ACHN (cell line): ENCODE measurements around the gene MECR.

ENCODE experiments used
- DNase-seq: peaks from one replicate; pipeline ENCODE4 v3.0.0-alpha.2; 2015
- in situ Hi-C: cut with HindIII; loops from 2 replicates; pipeline ENCODE4 v1.10.0; 2017; ENCODE audit warnings: low sequenced_read_pairs, low pct_ligation_motif_present, low pct_unique_long_range_greater_than_20kb

Gene MECR

GRCh38 chr1:29186252-29186651 lies 44.5 kb downstream of the MECR start:
- in situ Hi-C loops: no loop called here
- DNase-seq: no peak

- in situ Hi-C loops: no loop called here
- DNase-seq: no peak
Observed at GRCh38 chr1:29183287-29183686, 47.4 kb downstream of the MECR start.

GRCh38 chr1:29181413-29182225 lies 49.1 kb downstream of the MECR start, which contains the start of gene SRSF4:
SRSF4 (minus strand) TSS chr1:29181900; CDS start chr1:29181752, 148 bp downstream.
- in situ Hi-C loops: no loop called here
- peak; percentile 95 for DNase-seq

GRCh38 chr1:29180497-29181412 lies 50.0 kb downstream of the MECR start:
- no peak for DNase-seq
- in situ Hi-C loops: no loop called here

- no peak for DNase-seq
- in situ Hi-C loops: no loop called here
Observed at GRCh38 chr1:29179641-29180184, 51.0 kb downstream of the MECR start.

GRCh38 chr1:29177022-29177705 lies 53.6 kb downstream of the MECR start:
- in situ Hi-C loops: no loop called here
- no peak for DNase-seq

GRCh38 chr1:29176576-29176975 lies 54.2 kb downstream of the MECR start:
- in situ Hi-C loops: no loop called here
- DNase-seq: no peak

GRCh38 chr1:29172415-29172939 lies 58.3 kb downstream of the MECR start:
- in situ Hi-C loops: no loop called here
- no peak for DNase-seq

GRCh38 chr1:29171521-29171920 lies 59.2 kb downstream of the MECR start:
- no peak for DNase-seq
- in situ Hi-C loops: no loop called here

- in situ Hi-C loops: no loop called here
- no peak for DNase-seq
Observed at GRCh38 chr1:29171089-29171488, 59.6 kb downstream of the MECR start.

GRCh38 chr1:29169976-29170375 lies 60.8 kb downstream of the MECR start:
- no peak for DNase-seq
- in situ Hi-C loops: no loop called here

- no peak for DNase-seq
- in situ Hi-C loops: no loop called here
Observed at GRCh38 chr1:29167904-29168303, 62.8 kb downstream of the MECR start.

GRCh38 chr1:29166291-29166878 lies 64.3 kb downstream of the MECR start:
- DNase-seq: no peak

GRCh38 chr1:29164588-29164987 lies 66.1 kb downstream of the MECR start:
- DNase-seq: no peak
- in situ Hi-C loops: no loop called here

More at GRCh38 chr1:29166291-29166878, 64.3 kb downstream of the MECR start:
- in situ Hi-C loops: no loop called here

- DNase-seq: no peak
- in situ Hi-C loops: no loop called here
Observed at GRCh38 chr1:29162476-29163138, 68.1 kb downstream of the MECR start.

- in situ Hi-C loops: no loop called here
- DNase-seq: no peak
Observed at GRCh38 chr1:29162025-29162424, 68.7 kb downstream of the MECR start.

- in situ Hi-C loops: no loop called here
- no peak for DNase-seq
Observed at GRCh38 chr1:29159773-29160172, 71.0 kb downstream of the MECR start.

GRCh38 chr1:29157269-29157601 lies 73.5 kb downstream of the MECR start:
- DNase-seq: no peak
- in situ Hi-C loops: no loop called here
